MM.1S (cell line): Measurements from ENCODE around the gene MORF4L2.

ENCODE experiments used
- EZH2 ChIP-seq: fragments of 300-600 bp; sonication (generic); optimal IDR thresholded peaks from 2 replicates; pipeline ENCODE3; 2017; ENCODE audit warnings: low read depth, mild to moderate bottlenecking, antibody characterized with exemption, low read length, mixed read lengths
- TF ChIP-seq, protein P1 (sequence below): fragments of 300-600 bp; sonication (generic); IDR thresholded peaks from 2 replicates; pipeline ENCODE4 v1.5.1; 2016; ENCODE audit warnings: antibody characterized with exemption, low read length, mixed read lengths

DNA sequence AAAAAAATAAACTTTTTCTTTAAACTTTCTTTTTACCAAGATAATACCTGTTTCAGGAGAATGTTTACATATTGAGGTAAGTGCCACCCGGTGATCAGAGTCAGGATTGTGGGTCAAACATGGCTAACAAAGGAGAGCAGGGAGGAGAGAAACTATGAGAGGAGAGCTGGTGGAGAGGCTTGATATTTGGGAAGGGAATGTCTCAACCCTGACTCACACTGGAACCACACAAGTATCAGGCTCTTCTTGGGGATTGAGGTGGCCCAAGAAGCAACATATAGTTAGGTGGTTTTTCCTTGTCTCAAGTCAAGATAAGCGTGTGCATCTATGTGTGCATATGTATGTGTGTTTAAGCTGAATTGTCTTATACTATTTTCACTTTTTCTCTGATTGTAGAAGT is 51.1 kb downstream of the MORF4L2 start:
- TF ChIP-seq, protein P1, sequence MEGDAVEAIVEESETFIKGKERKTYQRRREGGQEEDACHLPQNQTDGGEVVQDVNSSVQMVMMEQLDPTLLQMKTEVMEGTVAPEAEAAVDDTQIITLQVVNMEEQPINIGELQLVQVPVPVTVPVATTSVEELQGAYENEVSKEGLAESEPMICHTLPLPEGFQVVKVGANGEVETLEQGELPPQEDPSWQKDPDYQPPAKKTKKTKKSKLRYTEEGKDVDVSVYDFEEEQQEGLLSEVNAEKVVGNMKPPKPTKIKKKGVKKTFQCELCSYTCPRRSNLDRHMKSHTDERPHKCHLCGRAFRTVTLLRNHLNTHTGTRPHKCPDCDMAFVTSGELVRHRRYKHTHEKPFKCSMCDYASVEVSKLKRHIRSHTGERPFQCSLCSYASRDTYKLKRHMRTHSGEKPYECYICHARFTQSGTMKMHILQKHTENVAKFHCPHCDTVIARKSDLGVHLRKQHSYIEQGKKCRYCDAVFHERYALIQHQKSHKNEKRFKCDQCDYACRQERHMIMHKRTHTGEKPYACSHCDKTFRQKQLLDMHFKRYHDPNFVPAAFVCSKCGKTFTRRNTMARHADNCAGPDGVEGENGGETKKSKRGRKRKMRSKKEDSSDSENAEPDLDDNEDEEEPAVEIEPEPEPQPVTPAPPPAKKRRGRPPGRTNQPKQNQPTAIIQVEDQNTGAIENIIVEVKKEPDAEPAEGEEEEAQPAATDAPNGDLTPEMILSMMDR: no peak
- TF ChIP-seq EZH2: no peak
